K562 (cell line): ENCODE data around the gene POLR3G. TPM values are rescaled to one million over a fixed set of nuclear protein-coding genes. Genes with fewer than 3 reads are reported as not detected.

ENCODE experiments used
- ATAC-seq: fragments of 200-7000 bp; cut with Tn5 transposase; 3 replicates; pipeline ENCODE4 v1.9.1; 2020; ENCODE audit warnings: moderate library complexity
- BruUV-seq: library from RNA; stranded (reverse); fragments of 400-500 nt; replicated peaks from 2 replicates; lab custom pipeline; 2021; lab: Mats Ljungman, UMichigan
- CTCF ChIA-PET: fragments of 300-600 bp; formaldehyde crosslinking; extraction: SDS; loops from one replicate; lab custom pipeline; 2021; ENCODE audit warnings: low intra/inter-chr PET ratio; lab: Yijun Ruan, JAX
- POLR2A ChIA-PET: fragments of 300-600, 350-650 bp; sonication (Branson Sonifier 250); formaldehyde crosslinking; extraction: SDS; loops from one replicate; lab custom pipeline; 2021; ENCODE audit warnings: antibody characterized with exemption, inconsistent platforms; lab: Yijun Ruan, JAX
- DNase-seq, 4 experiments: peaks; one replicate each; pipeline versions ENCODE4 v3.0.0 to v3.0.0-alpha.2; 2011 to 2018; ENCODE audit warnings: low spot score in 3 of 4, mixed read lengths in 3 of 4; ENCODE audit errors: extremely low read depth in 1 of 4
- FAIRE-seq: peaks from 2 replicates; lab custom pipeline; 2011; peaks lifted over from hg19 to GRCh38; lab: Jason Lieb, UNC
- H2AFZ ChIP-seq: 2 replicates; pipeline ENCODE4 v1.6.0; 2011; ENCODE audit warnings: low read depth, low read length, control low read depth, inconsistent platforms
- H3K27ac ChIP-seq: fragments of 200-600 bp; 3 replicates; pipeline ENCODE4 v1.8.0; 2011; ENCODE audit warnings: low read depth, mild to moderate bottlenecking, control low read depth, inconsistent platforms, low read length, moderate library complexity, mixed read lengths; ENCODE audit errors: extremely low read depth
- H3K27me3 ChIP-seq, 2 experiments: fragments of 300-600 bp in 1 of 2; 2 replicates in 1 of 2; 3 replicates in 1 of 2; pipeline versions ENCODE4 v1.6.0 to v1.8.0; 2011; ENCODE audit warnings: inconsistent platforms in 2 of 2, low read length in 2 of 2, mild to moderate bottlenecking in 1 of 2, mixed read lengths in 1 of 2, moderate library complexity in 1 of 2; ENCODE audit not compliant: control insufficient read depth in 2 of 2, insufficient read depth in 2 of 2
- H3K36me3 ChIP-seq: fragments of 300-600 bp; 3 replicates; pipeline ENCODE4 v1.8.0; 2011; ENCODE audit warnings: mild to moderate bottlenecking, low read length, inconsistent platforms; ENCODE audit not compliant: control insufficient read depth, insufficient read depth
- H3K4me1 ChIP-seq, 2 experiments: fragments of 200-600 bp in 1 of 2; replicated peaks in 1 of 2; 2 replicates in 1 of 2; 3 replicates in 1 of 2; pipeline versions ENCODE4 v1.5.1 to v1.8.0; 2011; ENCODE audit warnings: inconsistent platforms in 2 of 2, low read length in 2 of 2, mild to moderate bottlenecking in 1 of 2, mixed read lengths in 1 of 2, moderate library complexity in 1 of 2; ENCODE audit not compliant: control insufficient read depth in 2 of 2, insufficient read depth in 2 of 2
- H3K4me2 ChIP-seq: 2 replicates; pipeline ENCODE4 v1.6.1; 2011; ENCODE audit warnings: low read length, control low read depth, inconsistent platforms, mixed read lengths; ENCODE audit not compliant: insufficient read depth
- H3K4me3 ChIP-seq: fragments of 200-600 bp; sonication (generic), shearing (Covaris generic); 2 replicates; pipeline ENCODE4 v1.5.1; 2016; ENCODE audit warnings: control low read depth, inconsistent platforms
- H3K79me2 ChIP-seq: fragments of 200-600 bp; 3 replicates; pipeline ENCODE4 v1.8.0; 2011; ENCODE audit warnings: low read length, inconsistent platforms; ENCODE audit not compliant: control insufficient read depth, insufficient read depth
- H3K9ac ChIP-seq, 2 experiments: 2 replicates each; pipeline versions ENCODE4 v1.6.0 to v1.6.1; 2011; ENCODE audit warnings: low read depth in 2 of 2, low read length in 2 of 2, control low read depth in 1 of 2, inconsistent platforms in 1 of 2, mild to moderate bottlenecking in 1 of 2, mixed read lengths in 1 of 2; ENCODE audit not compliant: insufficient read depth in 1 of 2
- H3K9me1 ChIP-seq: one replicate; pipeline ENCODE4 v1.6.0; 2011; ENCODE audit warnings: inconsistent platforms, mild to moderate bottlenecking, low read length, moderate library complexity; ENCODE audit not compliant: control insufficient read depth, insufficient read depth
- H3K9me3 ChIP-seq: replicated peaks from 2 replicates; pipeline ENCODE4 v1.5.1; 2011; ENCODE audit warnings: low read depth, low read length, inconsistent platforms; ENCODE audit not compliant: control insufficient read depth, insufficient read depth
- H4K20me1 ChIP-seq: replicated peaks from 2 replicates; pipeline ENCODE4 v1.6.1; 2011; ENCODE audit warnings: low read length, inconsistent platforms, mixed read lengths; ENCODE audit not compliant: control insufficient read depth, insufficient read depth
- BACH1 ChIP-seq: fragments of 200-800 bp; sonication (Bioruptor generic); IDR thresholded peaks from 2 replicates; pipeline ENCODE4 v1.6.1; 2016; ENCODE audit warnings: missing genetic modification characterization, missing compliant biosample characterization
- BMI1 ChIP-seq: fragments of 150-350 bp; IDR thresholded peaks from 2 replicates; pipeline ENCODE4 v1.6.1; 2014; ENCODE audit warnings: low read length
- BRD9 ChIP-seq: fragments of 450-650 bp; IDR thresholded peaks from 2 replicates; pipeline ENCODE4 v1.6.1; 2018; ENCODE audit warnings: low read depth; ENCODE audit not compliant: partially characterized antibody
- CREB1 ChIP-seq, 2 experiments: sonication (generic) in 1 of 2; formaldehyde crosslinking in 1 of 2; IDR thresholded peaks; 2 replicates each; pipeline versions ENCODE4 v1.6.1 to v1.8.0; 2012 to 2022; ENCODE audit warnings: inconsistent platforms in 1 of 2, mild to moderate bottlenecking in 1 of 2, missing genetic modification reagents in 1 of 2, moderate library complexity in 1 of 2
- EP300 ChIP-seq: IDR thresholded peaks from 2 replicates; pipeline ENCODE4 v1.6.1; 2012; ENCODE audit warnings: low read length, improper control_type of control experiment
- FOXJ2 ChIP-seq: fragments of 200-800 bp; sonication (Bioruptor generic); IDR thresholded peaks from 2 replicates; pipeline ENCODE4 v1.6.1; 2016; ENCODE audit warnings: missing genetic modification characterization, missing compliant biosample characterization
- JUN ChIP-seq, 2 experiments: sonication (generic) in 1 of 2; formaldehyde crosslinking in 1 of 2; IDR thresholded peaks; 2 replicates each; pipeline versions ENCODE4 v1.6.1 to v1.8.0; 2012 to 2022; ENCODE audit warnings: borderline replicate concordance in 2 of 2, mild to moderate bottlenecking in 2 of 2, improper control_type of control experiment in 1 of 2, low read depth in 1 of 2, low read length in 1 of 2, missing genetic modification reagents in 1 of 2
- JUND ChIP-seq, 2 experiments: IDR thresholded peaks; 2 replicates in 1 of 2; 3 replicates in 1 of 2; pipeline ENCODE4 v1.6.1; 2011; ENCODE audit warnings: borderline replicate concordance in 2 of 2, low read depth in 2 of 2, low read length in 2 of 2, improper control_type of control experiment in 1 of 2, missing biosample characterization in 1 of 2, missing genetic modification characterization in 1 of 2, missing genetic modification reagents in 1 of 2
- MAFK ChIP-seq: IDR thresholded peaks from 2 replicates; pipeline ENCODE4 v1.6.1; 2011; ENCODE audit warnings: low read length, improper control_type of control experiment
- MXI1 ChIP-seq: IDR thresholded peaks from 2 replicates; pipeline ENCODE4 v1.6.1; 2011; ENCODE audit warnings: low read depth, mild to moderate bottlenecking, improper control_type of control experiment, low read length
- NFE2 ChIP-seq: IDR thresholded peaks from 2 replicates; pipeline ENCODE4 v1.6.1; 2014; ENCODE audit warnings: antibody characterized with exemption, low read depth
- SREBF2 ChIP-seq: sonication (generic); formaldehyde crosslinking; IDR thresholded peaks from 2 replicates; pipeline ENCODE4 v1.4.0; 2020; ENCODE audit warnings: mild to moderate bottlenecking, missing genetic modification reagents
- TBP ChIP-seq: optimal IDR thresholded peaks from 2 replicates; pipeline ENCODE3; 2011; ENCODE audit warnings: low read depth, low read length, improper control_type of control experiment
- ZBTB26 ChIP-seq: fragments of 450-650 bp; formaldehyde crosslinking; IDR thresholded peaks from 2 replicates; pipeline ENCODE4 v1.4.0; 2022; ENCODE audit warnings: missing genetic modification characterization
- ZNF324 ChIP-seq: fragments of 250-450 bp; sonication (Bioruptor Pico); IDR thresholded peaks from 2 replicates; pipeline ENCODE4 v1.4.0; 2020; ENCODE audit warnings: mild to moderate bottlenecking
- ZNF699 ChIP-seq: fragments of 250-450 bp; sonication (Bioruptor Pico); IDR thresholded peaks from 2 replicates; pipeline ENCODE4 v1.8.0; 2021; ENCODE audit warnings: mild to moderate bottlenecking, moderate library complexity; ENCODE audit not compliant: insufficient replicate concordance
- WGBS: fragments of 100-300 bp; shearing (Covaris generic); methylation state at CpG from one replicate; pipeline ENCODE4 v1.1.6; 2016; ENCODE audit warnings: low coverage, mixed read lengths; ENCODE audit not compliant: insufficient coverage; ENCODE audit errors: missing lambda C conversion rate; 5-methylcytosine and 5-hydroxymethylcytosine counted together
- in situ Hi-C: fragments of 300-500 bp; cut with MboI; formaldehyde crosslinking; loops from 4 replicates; pipeline ENCODE4 v1.15.0; 2018; ENCODE audit warnings: inconsistent platforms, mixed read lengths
- intact Hi-C: fragments of 100-400 bp; cut with micrococcal nuclease; formaldehyde crosslinking; loops from 2 replicates; pipeline ENCODE4 v1.14.2; 2022
- polyA plus RNA-seq, 8 experiments: library from polyadenylated mRNA; depleted of rRNA in 4 of 8; stranded (reverse) in 5 of 8; unstranded in 3 of 8; fragments of >200 nt; fragmentation: Nextera tagmentation in 2 of 8; fragmentation: Illumina TruSeq in 1 of 8; extraction: Ambion mirVana in 2 of 8; extraction: Trizol in 1 of 8; gene quantifications; 2 replicates each; pipeline versions ENCODE4 v1.2.1 to v1.2.3, GENCODE V29; 2011 to 2014; ENCODE audit warnings: inconsistent platforms in 1 of 8, missing spikeins in 1 of 8
- total RNA-seq, 7 experiments: library from RNA; depleted of rRNA in 6 of 7; stranded (reverse); fragments of >200 nt in 6 of 7; fragmentation: Illumina TruSeq in 2 of 7; extraction: Trizol in 2 of 7; gene quantifications; 2 replicates each; pipeline versions ENCODE4 v1.2.1 to v1.2.3, GENCODE V29; 2011 to 2021; ENCODE audit warnings: low replicate concordance in 1 of 7
- TF ChIP-seq, protein P1 (sequence below), 2 experiments: fragments of 450-650 bp in 1 of 2; sonication (generic) in 1 of 2; formaldehyde crosslinking in 1 of 2; IDR thresholded peaks in 1 of 2; conservative IDR thresholded peaks in 1 of 2; 2 replicates each; pipeline versions ENCODE4 v1.6.1 to v1.8.1; 2016 to 2023; ENCODE audit warnings: mild to moderate bottlenecking in 2 of 2, moderate library complexity in 2 of 2, inconsistent platforms in 1 of 2, missing genetic modification reagents in 1 of 2

The POLR3G gene
- total and polyA plus RNA-seq, 9 of the 15 experiments (the other 6 are each of a cell fraction or from before 2014, with no cell fraction given) = 39.0 to 111 (median 59.0) TPM

DNA sequence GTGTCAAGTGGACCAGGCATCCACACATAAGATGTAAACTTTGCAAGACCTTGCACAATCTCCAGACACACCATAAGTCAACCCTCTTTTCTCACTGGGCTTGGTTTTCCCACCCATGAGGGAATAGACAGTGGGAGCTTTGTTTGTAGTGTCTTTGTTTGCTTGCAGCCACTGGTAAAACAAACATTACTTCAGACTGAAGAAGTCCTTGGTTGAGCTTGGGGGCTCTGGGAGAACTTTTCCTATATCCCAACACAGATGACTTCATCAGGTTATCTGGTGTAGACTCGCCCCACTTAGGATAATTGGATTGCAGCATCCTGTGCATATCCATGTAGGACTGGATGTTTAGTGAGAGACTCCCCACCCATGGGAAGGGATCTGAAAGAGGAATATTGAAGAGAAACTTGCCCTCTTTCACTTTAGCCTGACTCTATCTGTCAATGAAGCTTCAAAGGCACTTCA lies 72.4 kb downstream of the POLR3G start (continued):
- no peak for TF ChIP-seq SREBF2

- peak overlapping the region; percentile 49 for H3K4me2 ChIP-seq
- no peaks in the 10 kb centered on the region for H3K27me3 ChIP-seq
- BruUV-seq = no TSS peak
- POLR2A ChIA-PET = interaction anchor here (0.7 to 1.4 kb wide), 3 partner anchors 8 to 138 kb away, joined by 4 to 6 read pairs (median 4); no protein-coding TSS in a partner anchor
- H3K9ac ChIP-seq = peak overlapping the region in 1 of 2 experiments; percentile 51; a peak in 2 of 4 replicates
- H3K27ac ChIP-seq = 0 out of 3 replicates have a peak overlapping the region, but pooled peaks have one; percentile 40
- H3K79me2 ChIP-seq = no peaks in the 10 kb centered on the region
- H3K4me3 ChIP-seq = no peak overlapping the region
- H4K20me1 ChIP-seq = no peaks in the 10 kb centered on the region
- intact Hi-C loops = no loop called here
- CTCF ChIA-PET = interaction anchor here (0.7 kb wide), 1 partner anchor 286 kb away, joined by 4 read pairs; no protein-coding TSS in a partner anchor
- no peaks in the 10 kb centered on the region for H3K9me1 ChIP-seq
- in situ Hi-C loops = no loop called here
- peak; percentile 79 for ATAC-seq
- no peaks in the 10 kb centered on the region for H3K36me3 ChIP-seq
- 1% methylated on average over 5 of the region's 5 CpGs for WGBS
- FAIRE-seq = peak; percentile 87
- no peaks in the 10 kb centered on the region for H3K9me3 ChIP-seq
- DNase-seq = peak; percentile 25 to 76 (median 48)
- peak overlapping the region; percentile 86 for H2AFZ ChIP-seq
- peaks cover 3 to 11% of the 10 kb centered on the region in 2 experiments; a peak in 4 of 5 replicates for H3K4me1 ChIP-seq
- 0 out of 2 replicates have a peak, but pooled peaks have one; percentile 29 for TF ChIP-seq MXI1
- TF ChIP-seq, protein P1, sequence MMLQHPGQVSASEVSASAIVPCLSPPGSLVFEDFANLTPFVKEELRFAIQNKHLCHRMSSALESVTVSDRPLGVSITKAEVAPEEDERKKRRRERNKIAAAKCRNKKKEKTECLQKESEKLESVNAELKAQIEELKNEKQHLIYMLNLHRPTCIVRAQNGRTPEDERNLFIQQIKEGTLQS (IDR thresholded peaks at IDR 0.05) = peak; percentile 62; the same call in 1 of the 2 replicates
- TF ChIP-seq, protein P1 (CRISPR knock-in tag; conservative IDR thresholded peaks at IDR 0.05) = no peak
- no peak for TF ChIP-seq BACH1 (tag)
- TF ChIP-seq JUND (IDR thresholded peaks at IDR 0.05; ENCODE audit: borderline replicate concordance, low read depth, low read length) = peak; percentile 66; the same call in 1 of the 2 replicates
- TF ChIP-seq JUND (tag; IDR thresholded peaks at IDR 0.05; ENCODE audit: borderline replicate concordance, low read depth, low read length) = peak; percentile 60; the same call in 1 of the 3 replicates
- 0 out of 2 replicates have a peak, but pooled peaks have one; percentile 17 for TF ChIP-seq BMI1
- 0 out of 2 replicates have a peak, but pooled peaks have one; percentile 27 for TF ChIP-seq EP300
- TF ChIP-seq FOXJ2 (tag) = peak; percentile 93
- TF ChIP-seq ZNF699 = no peak
- no peak for TF ChIP-seq ZNF324
- TF ChIP-seq MAFK = peak; percentile 69
- TF ChIP-seq JUN (IDR thresholded peaks at IDR 0.05; ENCODE audit: borderline replicate concordance, low read depth, low read length) = no peak
- TF ChIP-seq JUN (CRISPR knock-in tag; IDR thresholded peaks at IDR 0.05; ENCODE audit: borderline replicate concordance) = no peak
- TF ChIP-seq BRD9 = no peak
- TF ChIP-seq NFE2 = peak; percentile 86
- no peak for TF ChIP-seq ZBTB26 (CRISPR knock-in tag)
- peak; percentile 19; the same call in 1 of the 2 replicates for TF ChIP-seq CREB1 (IDR thresholded peaks at IDR 0.05)
- TF ChIP-seq CREB1 (CRISPR knock-in tag; IDR thresholded peaks at IDR 0.05) = no peak
- TF ChIP-seq TBP = peak; percentile 39
Measured at GRCh38 chr5:90548069-90548593, 73.5 kb downstream of the POLR3G start.
